HUES6 (cell line): Measurements from ENCODE around the gene MED12L.

ENCODE experiments used
- H3K27ac ChIP-seq: 2 replicates; pipeline ENCODE4 v1.7.0; 2013; ENCODE audit warnings: low read depth, mild to moderate bottlenecking, low read length, inconsistent platforms
- H3K27me3 ChIP-seq: 2 replicates; pipeline ENCODE4 v1.6.1; 2013; ENCODE audit warnings: low read length; ENCODE audit not compliant: control insufficient read depth, insufficient read depth
- H3K36me3 ChIP-seq: 2 replicates; pipeline ENCODE4 v1.6.1; 2013; ENCODE audit warnings: low read length; ENCODE audit not compliant: control insufficient read depth, insufficient read depth
- H3K4me1 ChIP-seq: 2 replicates; pipeline ENCODE4 v1.6.1; 2013; ENCODE audit warnings: low read length; ENCODE audit not compliant: control insufficient read depth, insufficient read depth
- H3K4me3 ChIP-seq: 2 replicates; pipeline ENCODE4 v1.5.1; 2013; ENCODE audit warnings: low read depth, low read length
- H3K9ac ChIP-seq: one replicate; pipeline ENCODE4 v1.6.1; 2013; ENCODE audit warnings: mild to moderate bottlenecking, low read length
- H3K9me3 ChIP-seq: 2 replicates; pipeline ENCODE4 v1.6.1; 2013; ENCODE audit warnings: low read depth, low read length; ENCODE audit not compliant: control insufficient read depth, insufficient read depth

The MED12L gene

GRCh38 chr3:151395806-151396205 lies 310.3 kb downstream of the MED12L start:
- H3K36me3 ChIP-seq, result peaks cover 6% of the 10 kb centered on the region; the same call in 1 of the 2 replicates
- no peak overlapping the region for H3K9ac ChIP-seq
- peaks cover 36% of the 10 kb centered on the region for H3K4me1 ChIP-seq
- H3K4me3 ChIP-seq, result no peak overlapping the region
- H3K27ac ChIP-seq, result no peak overlapping the region
- no peaks in the 10 kb centered on the region for H3K27me3 ChIP-seq
- no peaks in the 10 kb centered on the region; the same call in 1 of the 2 replicates for H3K9me3 ChIP-seq

DNA sequence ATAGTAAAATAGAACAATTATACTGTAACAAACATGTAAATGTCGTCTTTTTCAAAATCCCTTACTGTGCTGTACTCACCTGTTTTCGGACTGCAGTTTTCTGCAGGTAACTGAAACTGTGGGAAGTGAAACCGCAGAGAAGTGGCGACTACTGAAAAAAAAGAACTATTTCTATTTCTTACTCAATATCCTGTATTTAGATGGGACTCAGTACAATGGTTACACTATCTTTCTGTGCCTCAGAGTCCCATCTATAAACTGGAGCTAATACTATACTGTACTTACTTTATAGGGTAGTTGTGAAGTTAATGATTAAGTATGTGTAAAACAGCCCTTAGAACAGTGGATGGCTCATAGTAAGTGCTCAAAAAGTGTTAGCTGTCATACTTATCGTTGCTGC lies 313.4 kb downstream of the MED12L start:
- no peaks in the 10 kb centered on the region for H3K9me3 ChIP-seq
- no peaks in the 10 kb centered on the region for H3K27me3 ChIP-seq
- H3K36me3 ChIP-seq, result no peaks in the 10 kb centered on the region
- peaks cover 26% of the 10 kb centered on the region for H3K4me1 ChIP-seq
- H3K4me3 ChIP-seq, result no peak overlapping the region
- no peak overlapping the region for H3K9ac ChIP-seq
- H3K27ac ChIP-seq, result no peak overlapping the region

- H3K27me3 ChIP-seq, result no peaks in the 10 kb centered on the region
- H3K9me3 ChIP-seq, result no peaks in the 10 kb centered on the region
- H3K9ac ChIP-seq, result no peak overlapping the region
- H3K4me3 ChIP-seq, result no peak overlapping the region
- H3K27ac ChIP-seq, result no peak overlapping the region
- no peaks in the 10 kb centered on the region for H3K36me3 ChIP-seq
- H3K4me1 ChIP-seq, result peaks cover 11% of the 10 kb centered on the region
Observed at GRCh38 chr3:151400341-151400740, 314.9 kb downstream of the MED12L start.

GRCh38 chr3:151402349-151402748 lies 316.9 kb downstream of the MED12L start:
- H3K4me3 ChIP-seq, result no peak overlapping the region
- H3K36me3 ChIP-seq, result no peaks in the 10 kb centered on the region
- no peaks in the 10 kb centered on the region for H3K9me3 ChIP-seq
- no peak overlapping the region for H3K9ac ChIP-seq
- peaks cover 11% of the 10 kb centered on the region for H3K4me1 ChIP-seq
- H3K27ac ChIP-seq, result no peak overlapping the region
- no peaks in the 10 kb centered on the region for H3K27me3 ChIP-seq

GRCh38 chr3:151403246-151403645 lies 317.8 kb downstream of the MED12L start:
- Histone ChIP-seq H3K9ac (no peak overlapping the region), H3K27me3 (no peaks in the 10 kb centered on the region), H3K36me3 (no peaks in the 10 kb centered on the region), H3K9me3 (no peaks in the 10 kb centered on the region), H3K4me1 (peaks cover 11% of the 10 kb centered on the region), H3K4me3 (no peak overlapping the region), H3K27ac (no peak overlapping the region)

GRCh38 chr3:151404316-151404715 lies 318.9 kb downstream of the MED12L start:
- H3K36me3 ChIP-seq, result no peaks in the 10 kb centered on the region
- no peak overlapping the region for H3K9ac ChIP-seq
- H3K27ac ChIP-seq, result no peak overlapping the region
- no peaks in the 10 kb centered on the region for H3K9me3 ChIP-seq
- H3K4me3 ChIP-seq, result no peak overlapping the region
- no peaks in the 10 kb centered on the region for H3K27me3 ChIP-seq
- peaks cover 10% of the 10 kb centered on the region for H3K4me1 ChIP-seq

- H3K4me1 ChIP-seq, result no peaks in the 10 kb centered on the region
- H3K9ac ChIP-seq, result no peak overlapping the region
- H3K36me3 ChIP-seq, result no peaks in the 10 kb centered on the region
- H3K9me3 ChIP-seq, result no peaks in the 10 kb centered on the region
- H3K4me3 ChIP-seq, result no peak overlapping the region
- H3K27ac ChIP-seq, result no peak overlapping the region
- H3K27me3 ChIP-seq, result no peaks in the 10 kb centered on the region
Observed at GRCh38 chr3:151407928-151408327, 322.5 kb downstream of the MED12L start.

GRCh38 chr3:151410891-151411559 lies 325.6 kb downstream of the MED12L start:
- H3K4me1 ChIP-seq, result no peaks in the 10 kb centered on the region
- H3K27ac ChIP-seq, result no peak overlapping the region
- H3K9me3 ChIP-seq, result no peaks in the 10 kb centered on the region
- no peak overlapping the region for H3K9ac ChIP-seq
- no peaks in the 10 kb centered on the region for H3K27me3 ChIP-seq
- H3K4me3 ChIP-seq, result no peak overlapping the region
- H3K36me3 ChIP-seq, result 0 out of 2 replicates have a peak, but pooled peaks cover 2% of the 10 kb centered on the region

- Histone ChIP-seq H3K36me3 (0 out of 2 replicates have a peak, but pooled peaks cover 2% of the 10 kb centered on the region), H3K4me3 (no peak overlapping the region), H3K4me1 (no peaks in the 10 kb centered on the region), H3K27ac (no peak overlapping the region), H3K9ac (no peak overlapping the region), H3K27me3 (no peaks in the 10 kb centered on the region), H3K9me3 (no peaks in the 10 kb centered on the region)
Observed at GRCh38 chr3:151412989-151413388, 327.5 kb downstream of the MED12L start.

- no peaks in the 10 kb centered on the region for H3K27me3 ChIP-seq
- H3K9ac ChIP-seq, result no peak overlapping the region
- no peak overlapping the region for H3K4me3 ChIP-seq
- no peak overlapping the region for H3K27ac ChIP-seq
- 0 out of 2 replicates have a peak, but pooled peaks cover 2% of the 10 kb centered on the region for H3K36me3 ChIP-seq
- no peaks in the 10 kb centered on the region for H3K9me3 ChIP-seq
- no peaks in the 10 kb centered on the region for H3K4me1 ChIP-seq
Observed at GRCh38 chr3:151415289-151415688, 329.8 kb downstream of the MED12L start.

DNA sequence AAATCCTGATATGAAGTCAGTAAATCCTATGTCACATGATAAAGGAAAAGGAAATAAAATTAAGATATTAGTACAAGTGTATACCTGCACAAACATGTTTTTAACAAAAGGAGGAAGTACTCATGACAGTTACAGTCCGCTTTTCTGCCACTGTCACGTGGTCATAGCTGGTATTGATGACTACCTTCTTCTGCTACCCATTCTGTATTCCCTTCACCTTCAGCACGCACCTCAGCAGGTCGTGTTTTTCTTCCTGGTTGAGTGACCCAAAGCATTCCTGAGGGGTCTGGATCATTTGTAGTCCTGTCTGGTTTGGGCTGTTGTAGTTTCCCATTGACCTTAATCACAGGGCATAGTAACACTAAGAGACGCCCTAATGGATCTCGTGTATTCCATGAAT lies 334.3 kb downstream of the MED12L start:
- no peaks in the 10 kb centered on the region for H3K9me3 ChIP-seq
- H3K27me3 ChIP-seq, result no peaks in the 10 kb centered on the region
- H3K4me1 ChIP-seq, result peaks cover 4% of the 10 kb centered on the region
- no peak overlapping the region for H3K9ac ChIP-seq
- no peak overlapping the region for H3K4me3 ChIP-seq
- no peak overlapping the region for H3K27ac ChIP-seq
- H3K36me3 ChIP-seq, result no peaks in the 10 kb centered on the region
